Measurements from ENCODE around the gene ZNF554.

The ZNF554 gene

DNA sequence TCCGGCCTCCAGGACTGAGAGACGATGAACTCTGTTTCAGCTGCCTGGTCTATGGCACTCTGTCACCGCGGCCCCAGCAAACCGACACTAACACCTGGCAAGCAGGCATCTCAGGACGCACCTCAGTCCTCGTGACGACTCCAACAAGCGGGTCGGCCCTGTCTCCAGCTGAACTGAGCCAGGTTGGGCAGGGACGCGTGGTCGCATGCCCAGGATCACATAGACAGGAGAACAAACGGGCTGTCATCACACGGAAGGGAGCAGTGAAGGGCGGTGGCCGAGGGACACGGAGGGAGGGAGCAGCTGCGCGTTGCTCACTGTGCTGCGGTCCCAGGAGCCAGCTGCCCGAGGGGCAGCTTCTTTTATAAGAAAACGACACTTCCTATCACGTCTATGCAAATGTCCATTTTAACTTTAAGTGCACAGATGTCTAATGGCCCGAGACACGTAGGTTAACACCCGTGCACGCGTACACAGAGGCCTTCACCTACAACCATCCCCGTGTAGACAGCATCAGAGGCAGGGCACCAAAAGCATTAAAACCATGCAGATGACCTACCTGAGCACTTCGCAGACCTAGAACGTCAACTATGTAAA, 45.5 kb upstream of the ZNF554 start:
- H3K4me2 ChIP-seq (ENCODE audit: low read length) = no peak overlapping the region
- no peak for TF ChIP-seq EZH2phosphoT487 (IDR thresholded peaks at IDR 0.05; ENCODE audit: low read depth)
- TF ChIP-seq CTCF (IDR thresholded peaks at IDR 0.05; ENCODE audit: low read depth, low read length) = no peak
- H4K20me1 ChIP-seq (ENCODE audit: insufficient read depth, low read length) = peaks cover 70% of the 10 kb centered on the region
- H3K27ac ChIP-seq (ENCODE audit: low read length) = no peak overlapping the region
- H3K9me3 ChIP-seq (ENCODE audit: insufficient read depth, low read length) = no peaks in the 10 kb centered on the region
- H3K36me3 ChIP-seq (replicated peaks; ENCODE audit: low read depth, low read length) = peaks cover 30% of the 10 kb centered on the region
- H3K9ac ChIP-seq (ENCODE audit: low read length) = no peak overlapping the region
- peaks cover 91% of the 10 kb centered on the region for H3K79me2 ChIP-seq (ENCODE audit: low read length)
- H3K4me3 ChIP-seq (ENCODE audit: low read length) = no peak overlapping the region
- H2AFZ ChIP-seq (ENCODE audit: low read depth, low read length) = no peak overlapping the region
- no peaks in the 10 kb centered on the region for H3K27me3 ChIP-seq (ENCODE audit: low read depth, low read length)
- no peaks in the 10 kb centered on the region for H3K4me1 ChIP-seq (ENCODE audit: low read length)

GRCh38 chr19:2774953-2775555, 44.6 kb upstream of the ZNF554 start:
- TF ChIP-seq EZH2phosphoT487 (IDR thresholded peaks at IDR 0.05; ENCODE audit: low read depth) = no peak
- no peak for TF ChIP-seq CTCF (IDR thresholded peaks at IDR 0.05; ENCODE audit: low read depth, low read length)
- H2AFZ ChIP-seq (ENCODE audit: low read depth, low read length) = no peak overlapping the region
- H3K36me3 ChIP-seq (replicated peaks; ENCODE audit: low read depth, low read length) = peaks cover 31% of the 10 kb centered on the region
- no peaks in the 10 kb centered on the region for H3K9me3 ChIP-seq (ENCODE audit: insufficient read depth, low read length)
- H3K27me3 ChIP-seq (ENCODE audit: low read depth, low read length) = no peaks in the 10 kb centered on the region
- no peaks in the 10 kb centered on the region for H3K4me1 ChIP-seq (ENCODE audit: low read length)
- H3K4me2 ChIP-seq (ENCODE audit: low read length) = no peak overlapping the region
- H3K4me3 ChIP-seq (ENCODE audit: low read length) = no peak overlapping the region
- no peak overlapping the region for H3K27ac ChIP-seq (ENCODE audit: low read length)
- peaks cover 92% of the 10 kb centered on the region for H3K79me2 ChIP-seq (ENCODE audit: low read length)
- H4K20me1 ChIP-seq (ENCODE audit: insufficient read depth, low read length) = peaks cover 69% of the 10 kb centered on the region
- no peak overlapping the region for H3K9ac ChIP-seq (ENCODE audit: low read length)

GRCh38 chr19:2775556-2776430, 43.9 kb upstream of the ZNF554 start:
- Histone ChIP-seq H3K4me1 (ENCODE audit: low read length) (no peaks in the 10 kb centered on the region), H3K27me3 (ENCODE audit: low read depth, low read length) (no peaks in the 10 kb centered on the region), H3K79me2 (ENCODE audit: low read length) (peaks cover 92% of the 10 kb centered on the region), H3K4me3 (ENCODE audit: low read length) (no peak overlapping the region), H3K27ac (ENCODE audit: low read length) (no peak overlapping the region), H3K36me3 (replicated peaks; ENCODE audit: low read depth, low read length) (peaks cover 29% of the 10 kb centered on the region), H3K4me2 (ENCODE audit: low read length) (no peak overlapping the region), H3K9ac (ENCODE audit: low read length) (no peak overlapping the region), H3K9me3 (ENCODE audit: insufficient read depth, low read length) (no peaks in the 10 kb centered on the region), H4K20me1 (ENCODE audit: insufficient read depth, low read length) (peaks cover 67% of the 10 kb centered on the region), H2AFZ (ENCODE audit: low read depth, low read length) (no peak overlapping the region)
- TF ChIP-seq CTCF (IDR thresholded peaks at IDR 0.05; ENCODE audit: low read depth, low read length) = no peak
- TF ChIP-seq EZH2phosphoT487 (IDR thresholded peaks at IDR 0.05; ENCODE audit: low read depth) = no peak
